Endodermal cell (in vitro differentiated cells): ENCODE data around the gene MAP1LC3B2. TPM values are rescaled to one million over a fixed set of nuclear protein-coding genes. Genes with fewer than 3 reads are reported as not detected.

Source experiments
- DNase-seq: peaks from one replicate; pipeline ENCODE4 v3.0.0-alpha.2; 2017
- H3K27ac ChIP-seq: 2 replicates; pipeline ENCODE4 v1.5.1; 2013; ENCODE audit warnings: mild to moderate bottlenecking, low read depth, low read length, moderate library complexity
- H3K27me3 ChIP-seq: 2 replicates; pipeline ENCODE4 v1.6.1; 2013; ENCODE audit warnings: mild to moderate bottlenecking, low read length, moderate library complexity; ENCODE audit not compliant: insufficient read depth, control insufficient read depth, poor library complexity, severe bottlenecking
- H3K36me3 ChIP-seq: 2 replicates; pipeline ENCODE4 v1.7.0; 2013; ENCODE audit warnings: mild to moderate bottlenecking, low read length, moderate library complexity; ENCODE audit not compliant: control insufficient read depth, insufficient read depth
- H3K4me1 ChIP-seq: one replicate; pipeline ENCODE4 v1.7.0; 2013; ENCODE audit warnings: low read length; ENCODE audit not compliant: control insufficient read depth, insufficient read depth
- H3K4me3 ChIP-seq: 2 replicates; pipeline ENCODE4 v1.5.1; 2013; ENCODE audit warnings: mild to moderate bottlenecking, low read length, moderate library complexity
- H3K9ac ChIP-seq: 2 replicates; pipeline ENCODE4 v1.6.1; 2013; ENCODE audit warnings: mild to moderate bottlenecking, low read length, moderate library complexity; ENCODE audit not compliant: poor library complexity, severe bottlenecking; ENCODE audit errors: extremely low read depth
- H3K9me3 ChIP-seq: 2 replicates; pipeline ENCODE4 v1.6.1; 2013; ENCODE audit warnings: mild to moderate bottlenecking, low read length, moderate library complexity; ENCODE audit not compliant: control insufficient read depth
- H3K27ac Mint-ChIP-seq: 2 replicates; pipeline ENCODE4 v1.8.0; 2020; ENCODE audit warnings: mixed read lengths
- H3K27me3 Mint-ChIP-seq: 2 replicates; pipeline ENCODE4 v1.8.0; 2021; ENCODE audit warnings: mild to moderate bottlenecking, mixed read lengths; ENCODE audit not compliant: insufficient read depth
- H3K36me3 Mint-ChIP-seq: 2 replicates; pipeline ENCODE4 v1.8.0; 2020; ENCODE audit warnings: low read depth, mixed read lengths
- H3K4me1 Mint-ChIP-seq: 2 replicates; pipeline ENCODE4 v1.8.0; 2020; ENCODE audit warnings: mixed read lengths
- H3K4me3 Mint-ChIP-seq: 2 replicates; pipeline ENCODE4 v1.8.0; 2020; ENCODE audit warnings: mild to moderate bottlenecking, moderate library complexity, mixed read lengths
- H3K9me3 Mint-ChIP-seq: 2 replicates; pipeline ENCODE4 v1.8.0; 2020; ENCODE audit warnings: mild to moderate bottlenecking, mixed read lengths
- CTCF ChIP-seq: fragments of 200-600 bp; sonication (generic); conservative IDR thresholded peaks from 2 replicates; pipeline ENCODE4 v1.5.0; 2021; ENCODE audit warnings: antibody characterized with exemption, mild to moderate bottlenecking
- WGBS, 2 experiments: methylation state at CpG; one replicate each; pipeline versions ENCODE4 v1.1.5 to v1.1.7; 2013; ENCODE audit warnings: missing lambda C conversion rate in 2 of 2, mixed read lengths in 1 of 2; ENCODE audit not compliant: insufficient coverage in 1 of 2, insufficient read length in 1 of 2; 5-methylcytosine and 5-hydroxymethylcytosine counted together
- total RNA-seq, 2 donors: library from RNA; stranded (reverse); fragmentation: NEBNext Ultra II Directional in 1 of 2; extraction: Animal tissue kit (Norgen Biotek cat#: 25700) in 1 of 2; gene quantifications; 2 replicates in 1 of 2; 3 replicates in 1 of 2; pipeline ENCODE4 v1.2.1, GENCODE V29; 2021

MAP1LC3B2 gene
- total RNA-seq, 2 donors from 2014 or later: 0.80 to 1.4 TPM

- WGBS, 2 experiments: 75 to 78% methylated on average over 5 to 6 of the region's 6 CpGs
- Histone ChIP-seq H3K27me3 (no peaks in the 10 kb centered on the region), H3K36me3 (no peaks in the 10 kb centered on the region), H3K4me3 (no peak overlapping the region), H3K9ac (no peak overlapping the region), H3K9me3 (peaks cover 2% of the 10 kb centered on the region), H3K27ac (no peak overlapping the region), H3K4me1 (no peaks in the 10 kb centered on the region)
- no peak for DNase-seq
- no peaks in the 10 kb centered on the region for H3K27me3 Mint-ChIP-seq
- no peaks in the 10 kb centered on the region for H3K36me3 Mint-ChIP-seq
- TF ChIP-seq CTCF: no peak
- H3K27ac Mint-ChIP-seq: no peak overlapping the region
- H3K4me1 Mint-ChIP-seq: peaks cover 2% of the 10 kb centered on the region
- peaks cover 7% of the 10 kb centered on the region for H3K9me3 Mint-ChIP-seq
- H3K4me3 Mint-ChIP-seq: no peak overlapping the region
Measured at GRCh38 chr12:116612436-116612835, 53.3 kb downstream of the MAP1LC3B2 start.

- WGBS, 2 experiments: 92 to 93% methylated on average over 8 of the region's 8 CpGs
- H3K4me3 Mint-ChIP-seq: no peak overlapping the region
Measured at GRCh38 chr12:116613256-116613655, 54.1 kb downstream of the MAP1LC3B2 start.

GRCh38 chr12:116614194-116614915, 55.2 kb downstream of the MAP1LC3B2 start:
- 91 to 93% methylated on average over 7 to 11 of the region's 11 CpGs for WGBS, 2 experiments
- Histone ChIP-seq H3K36me3 (no peaks in the 10 kb centered on the region), H3K27me3 (no peaks in the 10 kb centered on the region), H3K4me1 (no peaks in the 10 kb centered on the region), H3K27ac (no peak overlapping the region), H3K9me3 (peaks cover 5% of the 10 kb centered on the region), H3K4me3 (no peak overlapping the region), H3K9ac (no peak overlapping the region)
- Mint-ChIP-seq H3K27ac (no peak overlapping the region), H3K4me1 (peaks cover under 1% of the 10 kb centered on the region), H3K36me3 (no peaks in the 10 kb centered on the region), H3K9me3 (peaks cover 3% of the 10 kb centered on the region), H3K27me3 (no peaks in the 10 kb centered on the region), H3K4me3 (no peak overlapping the region)
- no peak for TF ChIP-seq CTCF
- DNase-seq: no peak

More at GRCh38 chr12:116613256-116613655, 54.1 kb downstream of the MAP1LC3B2 start:
- H3K4me1 Mint-ChIP-seq: peaks cover 2% of the 10 kb centered on the region
- H3K9ac ChIP-seq: no peak overlapping the region
- peaks cover under 1% of the 10 kb centered on the region for H3K9me3 ChIP-seq
- H3K27me3 ChIP-seq: no peaks in the 10 kb centered on the region
- H3K27me3 Mint-ChIP-seq: no peaks in the 10 kb centered on the region
- H3K4me3 ChIP-seq: no peak overlapping the region
- H3K36me3 ChIP-seq: no peaks in the 10 kb centered on the region
- no peak overlapping the region for H3K27ac Mint-ChIP-seq
- peaks cover 3% of the 10 kb centered on the region for H3K9me3 Mint-ChIP-seq
- no peak for TF ChIP-seq CTCF
- H3K27ac ChIP-seq: no peak overlapping the region
- DNase-seq: no peak
- H3K36me3 Mint-ChIP-seq: no peaks in the 10 kb centered on the region
- no peaks in the 10 kb centered on the region for H3K4me1 ChIP-seq
